Measurements from ENCODE around the gene FBXO31.
"Not testable (repeated sequence)": the region's sequence is repeated elsewhere in the genome, so short reads cannot be mapped to it uniquely, and the experiment has no call there.

The FBXO31 gene

DNA sequence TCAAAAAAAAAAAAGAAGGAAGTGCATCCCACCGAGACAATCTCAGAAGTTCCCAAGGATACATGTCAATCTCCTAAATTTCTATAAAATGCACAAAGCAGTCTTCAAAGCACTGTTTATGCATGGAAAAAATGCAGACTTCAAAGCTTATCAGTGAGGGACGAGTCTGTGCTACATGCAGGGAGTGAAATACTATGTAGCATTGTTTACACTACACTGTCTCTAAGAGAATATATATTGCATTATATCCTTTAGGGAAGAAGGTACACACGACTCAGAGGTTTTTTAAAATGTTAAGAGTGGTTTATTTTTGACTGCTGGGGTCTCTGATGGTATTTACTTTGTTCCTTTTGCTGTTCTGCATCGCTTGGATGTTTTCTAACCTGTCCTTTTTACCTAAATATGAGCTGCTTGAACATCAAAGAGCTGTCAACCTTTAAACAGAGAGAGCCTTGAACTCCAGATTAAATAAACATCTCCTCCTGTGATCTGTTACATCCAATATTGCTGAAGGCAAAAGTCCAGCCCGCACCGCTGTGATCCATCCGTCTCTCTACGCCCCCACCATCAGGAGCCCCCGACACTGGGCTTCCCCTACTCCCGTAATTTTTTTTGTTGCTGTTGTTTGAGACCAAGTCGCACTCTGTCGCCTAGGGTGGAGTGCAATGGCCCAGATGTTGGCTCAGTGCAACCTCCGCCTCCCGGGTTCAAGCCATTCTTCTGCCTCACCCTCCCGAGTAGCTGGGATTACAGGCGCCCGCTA is 1.4 kb downstream of the FBXO31 start:
- no peak for DNase-seq

- DNase-seq, result peak in 2 of 3 donors; percentile 34 to 66
These were observed 2.7 kb downstream of the FBXO31 start for GRCh38 chr16:87380881-87381280.

DNA sequence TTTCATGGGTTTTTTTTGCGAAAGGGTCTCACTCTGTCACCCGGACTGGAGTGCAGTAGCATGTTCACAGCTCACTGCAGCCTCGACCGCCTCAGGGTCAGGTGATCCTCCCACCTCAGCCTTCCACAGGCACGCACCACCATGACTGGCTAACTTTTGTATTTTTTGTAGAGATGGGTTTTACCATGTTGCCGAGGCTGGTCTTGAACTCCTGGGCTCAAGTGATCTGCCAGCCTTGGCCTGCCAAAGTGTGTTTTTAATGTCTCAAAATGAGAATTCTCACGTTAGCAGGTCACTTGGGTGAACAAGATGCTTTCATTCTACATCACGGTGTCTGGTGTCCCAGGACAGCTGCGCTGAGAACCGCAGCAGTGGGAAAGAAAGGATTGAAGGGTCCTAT is 3.2 kb downstream of the FBXO31 start:
- DNase-seq, result no peak

DNA sequence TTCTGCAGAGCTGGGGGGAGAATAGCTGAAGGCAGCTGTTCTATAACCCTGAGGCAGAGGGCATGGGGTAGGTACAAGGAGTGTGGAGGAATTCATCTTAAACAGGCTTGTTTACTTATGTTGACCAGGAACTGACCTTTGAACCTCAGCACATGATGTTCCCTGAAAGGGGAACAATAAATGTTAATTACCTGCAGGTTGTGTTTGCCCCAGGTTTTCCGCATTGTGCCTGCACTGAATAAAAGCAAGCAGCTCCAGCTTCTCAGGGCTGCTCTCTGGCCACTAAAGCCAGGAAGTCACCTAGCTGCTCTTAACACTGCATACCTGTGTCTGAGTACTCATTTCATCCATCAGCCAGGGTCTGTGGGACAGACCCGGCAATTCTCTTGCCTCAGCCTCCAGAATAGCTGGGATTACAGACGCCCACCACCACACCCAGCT is 4.2 kb downstream of the FBXO31 start:
- not testable (repeated sequence) for DNase-seq

DNA sequence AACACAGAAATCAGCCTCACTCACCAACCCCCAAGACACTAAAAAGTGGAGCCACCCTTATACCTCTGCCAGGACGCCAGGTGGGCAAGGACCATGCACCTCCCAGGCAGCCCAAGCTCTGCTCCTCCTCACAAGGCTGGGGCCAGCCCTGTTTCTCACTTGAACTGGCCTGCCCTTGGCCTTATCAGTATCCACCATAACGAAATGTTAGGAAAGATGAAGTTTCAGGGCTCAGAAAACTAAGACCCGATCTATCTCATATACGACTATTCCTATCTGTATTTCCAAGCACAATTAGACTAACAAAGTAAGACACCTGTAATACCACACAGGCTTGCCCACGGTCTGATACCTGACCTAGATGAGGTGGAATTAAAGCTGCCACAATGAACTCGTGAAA is 6.9 kb downstream of the FBXO31 start:
- DNase-seq, result no peak

- peak in 2 of 3 donors; percentile 28 to 53 for DNase-seq
These were observed 8.0 kb downstream of the FBXO31 start for GRCh38 chr16:87375426-87376135.

GRCh38 chr16:87374313-87374712 is 9.3 kb downstream of the FBXO31 start:
- no peak for DNase-seq

DNA sequence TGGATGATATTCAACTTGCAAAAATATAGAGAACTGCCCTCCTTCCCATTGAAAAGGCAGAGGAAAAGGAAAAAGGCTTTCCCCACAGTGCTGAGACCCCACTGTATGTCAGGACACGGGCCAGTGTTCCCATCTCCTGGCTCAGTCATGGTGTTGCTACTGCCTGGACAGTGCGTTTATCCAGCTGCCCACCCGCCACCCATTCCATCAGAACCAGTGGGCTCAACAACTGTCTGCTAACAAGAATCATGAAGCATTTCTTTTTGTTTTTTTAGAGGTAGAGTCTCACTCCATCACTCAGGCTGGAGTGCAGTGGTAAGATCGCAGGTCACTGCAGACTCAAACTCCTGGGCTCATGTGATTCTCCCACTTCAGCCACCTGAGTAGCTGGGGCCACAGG is 11.3 kb downstream of the FBXO31 start:
- no peak for DNase-seq

DNA sequence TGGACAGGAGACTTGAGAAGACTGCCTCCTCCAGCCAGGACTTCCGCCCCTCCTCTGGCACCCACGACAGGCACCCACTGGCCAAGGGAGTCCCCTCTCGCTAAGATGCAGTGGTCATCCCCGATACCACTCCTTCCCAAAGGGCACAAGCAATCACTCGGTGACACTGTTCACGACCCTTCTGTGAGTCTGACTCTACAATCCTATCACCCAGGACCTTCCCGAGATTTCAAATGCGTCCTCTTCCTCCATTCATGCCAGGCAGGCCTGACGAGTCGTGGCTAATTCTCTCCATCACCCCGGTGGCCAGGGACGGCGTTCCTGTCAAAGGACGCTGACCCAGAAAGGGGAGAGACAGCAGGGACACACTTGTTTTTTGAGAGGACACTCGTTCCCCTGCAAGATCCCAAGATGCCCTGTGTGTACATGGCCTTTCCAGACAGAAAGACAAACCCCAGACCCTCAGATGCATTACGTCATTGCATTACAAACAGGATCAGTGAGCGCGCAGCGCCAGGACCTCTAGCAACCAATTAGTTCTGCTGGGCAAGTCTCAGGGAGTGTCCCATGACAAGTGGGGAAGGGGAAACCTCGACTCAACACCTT is 12.2 kb downstream of the FBXO31 start:
- DNase-seq, result no peak

GRCh38 chr16:87369796-87370719 is 13.5 kb downstream of the FBXO31 start:
- DNase-seq, result no peak

DNA sequence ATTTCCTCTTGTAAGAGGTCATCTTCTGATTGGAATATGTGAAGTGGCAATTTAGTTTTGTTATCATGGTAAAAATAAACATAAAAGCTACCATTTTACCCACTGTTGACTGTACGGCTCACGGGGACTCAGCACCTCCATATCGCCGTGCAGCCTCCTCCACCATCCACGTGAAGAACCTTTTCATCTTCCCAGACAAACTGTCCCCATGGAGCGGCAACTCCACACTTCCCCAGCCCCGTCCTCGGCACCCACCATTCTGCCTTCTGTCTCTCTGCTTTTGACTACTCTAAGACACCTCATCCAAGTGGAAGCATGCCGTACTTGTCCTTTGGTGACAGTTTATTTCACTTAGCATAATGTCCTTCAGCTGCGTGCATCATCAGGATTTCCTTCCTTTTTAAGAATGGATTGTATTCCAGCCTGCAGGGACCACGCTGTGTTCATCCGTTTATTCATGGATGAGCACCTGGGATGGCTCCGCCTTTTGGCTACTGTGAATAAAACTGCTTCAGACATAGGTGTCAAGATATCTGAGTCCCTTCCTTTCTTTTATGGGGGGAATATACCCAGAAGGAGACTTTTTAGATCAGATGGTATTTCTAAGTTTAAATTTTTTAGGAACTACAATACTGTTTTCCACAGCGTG is 14.3 kb downstream of the FBXO31 start:
- DNase-seq, result no peak

DNA sequence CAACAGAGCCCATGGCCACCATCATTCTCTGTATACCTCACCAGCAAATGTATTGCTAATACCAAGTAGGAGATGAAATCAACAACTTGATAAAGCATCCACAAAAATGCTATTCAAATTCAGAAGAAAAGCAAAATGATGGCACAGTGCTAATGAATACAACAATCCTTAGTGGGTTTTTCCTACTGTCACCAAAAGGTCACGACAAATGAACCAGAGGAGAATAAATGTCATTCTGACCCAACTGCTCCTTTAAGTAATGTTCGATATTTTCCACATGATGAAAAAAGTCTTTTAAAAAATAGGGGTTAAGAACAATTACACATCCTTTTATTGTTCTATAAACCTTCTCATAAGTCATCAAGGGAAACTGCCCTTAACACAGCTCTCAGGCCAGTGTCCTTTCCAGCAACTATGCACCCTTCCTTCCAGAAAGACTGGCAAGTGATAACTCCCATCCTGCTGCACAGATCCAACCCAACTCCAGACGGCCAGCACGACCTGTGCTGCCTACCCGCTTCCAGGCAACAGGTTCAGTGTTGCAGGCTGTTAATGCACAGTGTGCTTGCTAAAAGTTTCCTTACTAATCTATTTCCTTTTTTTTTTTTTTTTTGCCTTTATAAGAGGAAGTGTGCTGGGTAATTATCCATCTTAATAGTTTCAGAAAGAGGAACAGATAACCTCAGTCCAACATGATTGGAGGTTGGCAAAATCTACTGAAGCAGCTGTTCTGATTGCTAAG is 15.4 kb downstream of the FBXO31 start:
- peak; percentile 16 to 82 (median 75) for DNase-seq

DNA sequence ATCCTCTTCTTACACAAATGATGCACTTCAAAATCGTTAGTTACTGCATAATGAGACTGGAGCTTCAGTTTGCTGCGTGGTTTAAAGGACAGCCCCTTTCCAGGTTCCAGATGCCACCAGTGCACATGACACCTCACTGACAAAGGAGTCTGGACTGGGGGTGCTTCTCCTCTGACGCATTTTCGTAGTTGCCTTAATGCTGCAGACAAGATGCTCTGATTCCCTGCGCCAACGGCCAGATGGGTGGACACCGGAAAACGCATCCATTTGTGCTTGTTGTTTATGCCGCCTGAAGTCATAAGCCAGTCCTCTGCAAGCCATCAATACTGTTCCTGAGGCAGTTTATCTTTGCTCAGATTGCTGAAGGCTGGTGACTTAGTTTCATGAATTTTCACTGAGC is 16.0 kb downstream of the FBXO31 start:
- DNase-seq, result no peak

GRCh38 chr16:87366930-87367329 is 16.6 kb downstream of the FBXO31 start:
- DNase-seq, result no peak

DNA sequence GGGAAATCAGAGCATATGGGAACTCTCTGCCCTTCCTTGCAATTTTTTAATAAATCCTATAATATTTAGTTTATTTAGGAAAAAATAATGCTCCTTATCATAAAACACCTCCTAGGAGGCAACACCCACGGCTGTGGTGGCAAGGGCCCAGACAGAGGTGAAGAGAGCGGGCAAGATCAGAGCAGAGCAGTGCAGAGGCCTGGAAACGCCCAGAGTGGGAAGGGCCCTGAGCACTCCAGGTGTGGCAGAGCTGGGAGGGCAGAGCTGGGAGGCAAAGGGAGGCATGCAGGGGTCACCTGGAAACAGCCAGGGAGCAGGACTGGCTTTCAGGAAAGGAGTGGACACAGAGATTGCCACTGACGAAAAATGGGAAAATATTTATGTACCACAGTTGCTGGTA is 17.3 kb downstream of the FBXO31 start:
- no peak for DNase-seq

DNA sequence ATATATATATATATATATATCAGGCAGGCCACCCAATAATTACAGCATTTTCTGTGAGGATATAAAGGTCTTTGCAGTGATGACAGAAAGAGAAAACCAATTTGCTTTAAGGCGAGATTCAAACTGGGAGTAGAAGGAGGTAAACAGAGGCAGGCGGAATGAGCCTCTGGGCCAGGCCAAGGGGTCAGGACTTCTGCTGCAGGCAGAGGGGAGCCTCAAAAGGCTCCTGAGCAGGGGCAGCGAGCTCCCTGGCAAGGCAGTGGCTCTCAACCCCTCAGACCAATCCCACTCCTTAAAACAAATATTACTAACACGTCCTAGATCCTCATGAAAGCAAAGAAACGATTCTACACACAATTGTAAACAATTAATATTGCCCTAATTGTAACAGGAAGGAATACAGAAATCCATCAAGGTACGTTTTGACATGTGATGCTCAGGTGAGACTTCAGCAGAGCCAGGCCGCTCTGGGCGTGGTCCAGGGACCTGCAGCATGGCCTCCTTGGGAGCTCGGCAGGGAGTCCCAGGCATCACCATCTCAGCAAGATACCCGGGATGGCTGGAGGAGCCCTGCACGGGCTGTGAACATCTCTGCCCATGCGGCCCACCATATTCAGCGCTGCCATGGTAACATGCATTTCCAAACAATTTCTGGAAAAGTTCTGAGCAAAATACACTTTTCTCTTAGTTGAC is 18.4 kb downstream of the FBXO31 start:
- DNase-seq, result no peak

GRCh38 chr16:87363771-87364455 is 19.7 kb downstream of the FBXO31 start:
- no peak for DNase-seq

- DNase-seq, result not testable (repeated sequence)
These were observed 20.6 kb downstream of the FBXO31 start for GRCh38 chr16:87362828-87363559.

DNA sequence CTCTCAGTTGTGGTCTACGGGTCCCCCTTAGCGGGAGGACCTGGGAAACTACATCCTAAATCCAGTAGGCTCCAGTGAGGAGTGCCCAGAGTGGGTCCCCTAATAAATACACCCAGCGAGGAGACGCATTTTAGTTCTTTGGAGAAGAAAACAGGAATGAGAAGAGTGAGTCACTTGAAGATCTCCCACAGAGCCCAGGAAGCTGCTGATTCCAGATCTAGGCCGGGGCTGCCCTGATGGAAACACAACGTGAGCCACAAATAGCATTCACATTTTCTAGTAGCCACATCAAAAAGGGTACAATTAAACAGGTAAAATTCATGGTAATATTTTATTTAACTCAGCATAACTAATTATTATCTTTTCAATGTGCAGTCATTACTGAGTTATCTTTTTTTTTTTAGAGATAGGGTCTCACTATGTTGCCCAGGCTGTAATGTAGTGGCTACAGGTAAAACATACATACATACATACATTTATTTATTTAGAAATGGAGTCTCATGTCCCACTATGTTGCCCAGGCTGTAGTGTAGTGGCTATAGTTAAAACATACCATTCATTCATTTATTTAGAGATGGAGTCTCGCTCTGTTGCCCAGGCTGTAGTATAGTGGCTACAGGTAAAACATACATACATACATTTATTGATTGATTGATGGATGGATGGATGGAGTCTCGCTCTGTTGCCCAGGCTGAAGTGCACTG is 21.5 kb downstream of the FBXO31 start:
- DNase-seq, result no peak

Measured in suppressor macrophage treated with lipopolysaccharide for 1 hour (primary cell).